ENCODE results near the gene ANTKMT. TPM values are rescaled to one million over a fixed set of nuclear protein-coding genes. Genes with fewer than 3 reads are reported as not detected.

Gene ANTKMT
- total RNA-seq, 1 donor from 2014 or later, result 22.6 TPM

DNA sequence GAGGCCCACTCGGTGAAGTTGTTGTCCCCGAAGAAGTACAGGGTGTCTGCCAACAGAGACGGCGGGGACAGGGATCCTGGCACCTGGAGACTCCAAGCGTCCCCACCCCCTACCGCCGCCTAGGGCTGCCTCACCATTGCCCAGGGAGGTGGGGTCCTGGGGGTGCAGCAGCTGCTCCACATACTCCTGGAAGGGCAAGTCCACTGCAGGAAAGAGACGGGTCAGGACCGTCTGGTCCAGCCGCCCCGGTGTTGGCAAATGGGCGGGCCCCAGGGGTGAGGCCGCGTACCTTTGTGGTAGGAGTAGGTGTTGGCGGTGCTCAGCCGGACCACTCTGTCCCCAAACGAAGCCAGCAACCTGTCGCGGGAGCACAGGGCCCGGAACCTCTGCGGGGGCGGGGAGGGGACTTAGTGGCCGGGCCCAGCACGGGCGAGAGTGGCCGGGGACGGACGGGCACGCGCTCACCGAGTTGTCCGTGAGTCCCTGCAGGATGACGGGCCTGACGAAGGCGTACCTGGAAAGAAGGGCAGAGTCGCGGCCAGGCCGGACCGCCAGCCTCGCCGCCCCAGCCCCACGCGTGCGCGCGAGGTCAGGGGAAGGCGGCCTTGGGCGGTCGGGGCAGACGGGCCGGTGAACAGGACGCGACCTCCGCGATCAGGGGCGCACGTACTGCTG lies 37.4 kb upstream of the ANTKMT start:
- H3K4me3 Mint-ChIP-seq (ENCODE audit: unreplicated experiment), result peak overlapping the region; percentile 78
- H3K27ac ChIP-seq (ENCODE audit: low read depth, low read length), result peak overlapping the region; percentile 50
- no peaks in the 10 kb centered on the region for H3K9me3 Mint-ChIP-seq (ENCODE audit: unreplicated experiment)
- no peaks in the 10 kb centered on the region for H3K27me3 Mint-ChIP-seq (ENCODE audit: low read depth, unreplicated experiment)
- no peak overlapping the region for H2AFZ ChIP-seq (ENCODE audit: low read depth, low read length)
- H3K27me3 ChIP-seq (ENCODE audit: insufficient read depth, low read length), result no peaks in the 10 kb centered on the region
- FAIRE-seq, result no peak
- H3K36me3 Mint-ChIP-seq (ENCODE audit: low read depth, unreplicated experiment), result peaks cover 10% of the 10 kb centered on the region
- peak overlapping the region; percentile 47 for H3K27ac Mint-ChIP-seq (ENCODE audit: unreplicated experiment)
- peaks cover 13% of the 10 kb centered on the region for H3K4me1 Mint-ChIP-seq (ENCODE audit: low read depth, unreplicated experiment)
- H3K36me3 ChIP-seq (ENCODE audit: insufficient read depth, low read length), result peaks cover 3% of the 10 kb centered on the region
- peak overlapping the region; percentile 65 for H3K9ac ChIP-seq (ENCODE audit: low read length)
- peaks cover 64% of the 10 kb centered on the region for H3K79me2 ChIP-seq (ENCODE audit: insufficient read depth, low read length)
- peak overlapping the region; percentile 88 for H3K4me2 ChIP-seq (ENCODE audit: low read length)
- TF ChIP-seq EZH2 (IDR thresholded peaks at IDR 0.05; ENCODE audit: insufficient read depth, low read length), result no peak
- TF ChIP-seq, protein P1, sequence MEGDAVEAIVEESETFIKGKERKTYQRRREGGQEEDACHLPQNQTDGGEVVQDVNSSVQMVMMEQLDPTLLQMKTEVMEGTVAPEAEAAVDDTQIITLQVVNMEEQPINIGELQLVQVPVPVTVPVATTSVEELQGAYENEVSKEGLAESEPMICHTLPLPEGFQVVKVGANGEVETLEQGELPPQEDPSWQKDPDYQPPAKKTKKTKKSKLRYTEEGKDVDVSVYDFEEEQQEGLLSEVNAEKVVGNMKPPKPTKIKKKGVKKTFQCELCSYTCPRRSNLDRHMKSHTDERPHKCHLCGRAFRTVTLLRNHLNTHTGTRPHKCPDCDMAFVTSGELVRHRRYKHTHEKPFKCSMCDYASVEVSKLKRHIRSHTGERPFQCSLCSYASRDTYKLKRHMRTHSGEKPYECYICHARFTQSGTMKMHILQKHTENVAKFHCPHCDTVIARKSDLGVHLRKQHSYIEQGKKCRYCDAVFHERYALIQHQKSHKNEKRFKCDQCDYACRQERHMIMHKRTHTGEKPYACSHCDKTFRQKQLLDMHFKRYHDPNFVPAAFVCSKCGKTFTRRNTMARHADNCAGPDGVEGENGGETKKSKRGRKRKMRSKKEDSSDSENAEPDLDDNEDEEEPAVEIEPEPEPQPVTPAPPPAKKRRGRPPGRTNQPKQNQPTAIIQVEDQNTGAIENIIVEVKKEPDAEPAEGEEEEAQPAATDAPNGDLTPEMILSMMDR (IDR thresholded peaks at IDR 0.05; ENCODE audit: insufficient read depth, low read depth, low read length), result no peak
- H3K4me3 ChIP-seq (ENCODE audit: insufficient read depth, low read depth, low read length), result peak overlapping the region; percentile 57
- DNase-seq (ENCODE audit: low read depth), result no peak
- no peaks in the 10 kb centered on the region for H3K9me3 ChIP-seq (ENCODE audit: insufficient read depth, low read depth, low read length)
- H3K4me1 ChIP-seq (ENCODE audit: insufficient read depth, low read length), result peaks cover 32% of the 10 kb centered on the region
- H4K20me1 ChIP-seq (ENCODE audit: insufficient read depth, low read length), result peaks cover 31% of the 10 kb centered on the region

DNA sequence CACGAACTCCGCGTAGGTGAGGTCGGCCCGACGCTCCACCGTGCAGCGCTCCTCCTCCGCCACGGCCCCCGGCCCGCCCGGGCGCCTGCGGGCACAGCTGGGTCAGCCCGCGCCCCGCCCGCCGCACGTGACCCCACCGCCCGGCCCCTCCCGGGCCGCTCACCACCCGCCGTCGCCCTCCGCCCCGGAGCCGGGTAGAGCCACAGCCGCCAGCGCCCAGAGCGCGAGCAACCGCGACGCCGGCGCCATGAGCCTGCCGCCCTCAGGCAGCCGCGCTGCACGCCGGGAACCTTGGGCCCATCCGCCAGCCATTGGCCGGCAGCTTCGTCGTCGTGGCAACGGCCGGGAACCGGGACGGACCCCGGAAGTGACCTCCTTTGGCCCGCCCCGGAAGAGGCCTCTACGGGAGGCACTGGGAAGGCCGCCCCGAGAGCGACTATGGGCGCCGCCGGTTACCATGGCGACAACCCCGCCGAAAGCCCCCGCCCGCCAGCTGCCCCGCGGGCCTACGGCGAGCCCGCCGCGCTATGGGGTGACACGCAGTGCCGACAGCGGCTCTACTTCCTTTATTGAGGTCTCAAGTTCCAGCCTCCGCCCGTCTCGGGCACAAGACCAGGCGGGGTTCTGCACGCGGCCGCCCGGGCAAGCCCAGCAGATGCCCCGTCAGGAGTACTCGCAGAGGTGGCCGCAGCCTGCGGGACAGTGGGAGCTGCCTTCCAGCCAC lies 36.7 kb upstream of the ANTKMT start, which contains the start of gene JMJD8:
TSS of gene JMJD8 (minus strand) at position 264 of the 724 bp plus-strand sequence. CDS start at position 249, 15 bp downstream.
- Histone ChIP-seq H2AFZ (ENCODE audit: low read depth, low read length) (peak within 1 kb of the TSS; percentile 18), H3K4me1 (ENCODE audit: insufficient read depth, low read length) (peaks cover 32% of the 10 kb centered on the region)
- TF ChIP-seq, protein P1 (IDR thresholded peaks at IDR 0.05; ENCODE audit: insufficient read depth, low read depth, low read length), result no peak
- TF ChIP-seq EZH2 (IDR thresholded peaks at IDR 0.05; ENCODE audit: insufficient read depth, low read length), result no peak

More for the DNA sequence above, 36.7 kb upstream of the ANTKMT start, which contains the start of gene JMJD8:
- peak; percentile 87 for DNase-seq (ENCODE audit: low read depth)
- Histone ChIP-seq H3K79me2 (ENCODE audit: insufficient read depth, low read length) (peaks cover 71% of the 10 kb centered on the region), H3K4me3 (ENCODE audit: insufficient read depth, low read depth, low read length) (peak within 1 kb of the TSS; percentile 57), H4K20me1 (ENCODE audit: insufficient read depth, low read length) (peaks cover 31% of the 10 kb centered on the region), H3K27me3 (ENCODE audit: insufficient read depth, low read length) (no peaks in the 10 kb centered on the region), H3K27ac (ENCODE audit: low read depth, low read length) (peak within 1 kb of the TSS; percentile 50), H3K9ac (ENCODE audit: low read length) (peak within 1 kb of the TSS; percentile 65), H3K36me3 (ENCODE audit: insufficient read depth, low read length) (peaks cover 3% of the 10 kb centered on the region), H3K4me2 (ENCODE audit: low read length) (peak within 1 kb of the TSS; percentile 88), H3K9me3 (ENCODE audit: insufficient read depth, low read depth, low read length) (no peaks in the 10 kb centered on the region)
- Mint-ChIP-seq H3K36me3 (ENCODE audit: low read depth, unreplicated experiment) (peaks cover 10% of the 10 kb centered on the region), H3K27ac (ENCODE audit: unreplicated experiment) (peak within 1 kb of the TSS; percentile 47), H3K27me3 (ENCODE audit: low read depth, unreplicated experiment) (no peaks in the 10 kb centered on the region), H3K4me3 (ENCODE audit: unreplicated experiment) (peak within 1 kb of the TSS; percentile 78), H3K4me1 (ENCODE audit: low read depth, unreplicated experiment) (peaks cover 13% of the 10 kb centered on the region), H3K9me3 (ENCODE audit: unreplicated experiment) (no peaks in the 10 kb centered on the region)
- no peak for FAIRE-seq

Measured in astrocyte (in vitro differentiated cells and primary cell).